IMR-90 (cell line): Measurements from ENCODE around the gene EIF2S2.

Experiments
- BHLHE40 ChIP-seq: fragments of 150-350 bp; IDR thresholded peaks from 2 replicates; pipeline ENCODE4 v1.6.1; 2016; ENCODE audit warnings: mild to moderate bottlenecking, low read depth, low read length
- CEBPB ChIP-seq: IDR thresholded peaks from 2 replicates; pipeline ENCODE4 v1.6.1; 2012; ENCODE audit warnings: low read depth, low read length, improper control_type of control experiment
- FOS ChIP-seq: fragments of 150-350 bp; IDR thresholded peaks from 2 replicates; pipeline ENCODE4 v1.6.1; 2016; ENCODE audit warnings: low read depth, low read length
- MAFK ChIP-seq: IDR thresholded peaks from 2 replicates; pipeline ENCODE4 v1.6.1; 2012; ENCODE audit warnings: low read depth, low read length, improper control_type of control experiment
- MAZ ChIP-seq: IDR thresholded peaks from 2 replicates; pipeline ENCODE4 v1.6.1; 2012; ENCODE audit warnings: low read depth, mild to moderate bottlenecking, low read length, improper control_type of control experiment, moderate library complexity, borderline replicate concordance
- MXI1 ChIP-seq: IDR thresholded peaks from 2 replicates; pipeline ENCODE4 v1.6.1; 2012; ENCODE audit warnings: low read depth, mild to moderate bottlenecking, low read length, moderate library complexity, borderline replicate concordance
- NFE2L2 ChIP-seq: fragments of 150-350 bp; IDR thresholded peaks from 2 replicates; pipeline ENCODE4 v1.6.1; 2016; ENCODE audit warnings: low read depth, mild to moderate bottlenecking, low read length
- POLR2A ChIP-seq: IDR thresholded peaks from 2 replicates; pipeline ENCODE4 v1.6.1; 2012; ENCODE audit warnings: mild to moderate bottlenecking, low read depth, low read length
- RAD21 ChIP-seq: IDR thresholded peaks from 2 replicates; pipeline ENCODE4 v1.6.1; 2012; ENCODE audit warnings: low read length, improper control_type of control experiment
- RCOR1 ChIP-seq: IDR thresholded peaks from 2 replicates; pipeline ENCODE4 v1.6.1; 2012; ENCODE audit warnings: mild to moderate bottlenecking, low read length, improper control_type of control experiment; ENCODE audit not compliant: insufficient replicate concordance
- RFX5 ChIP-seq: IDR thresholded peaks from 2 replicates; pipeline ENCODE4 v1.8.0; 2012; ENCODE audit warnings: low read depth, mild to moderate bottlenecking, low read length, moderate library complexity
- SMC3 ChIP-seq: fragments of 150-350 bp; IDR thresholded peaks from 2 replicates; pipeline ENCODE4 v1.6.1; 2016; ENCODE audit warnings: low read depth, mild to moderate bottlenecking, antibody characterized with exemption, low read length, moderate library complexity
- TF ChIP-seq, protein P1 (sequence below): conservative IDR thresholded peaks from 2 replicates; pipeline ENCODE4 v1.5.1; 2012; ENCODE audit warnings: mild to moderate bottlenecking, low read depth, low read length, improper control_type of control experiment
- TF ChIP-seq, protein P2 (sequence below): fragments of 150-350 bp; IDR thresholded peaks from 2 replicates; pipeline ENCODE4 v1.6.1; 2017; ENCODE audit warnings: mild to moderate bottlenecking, antibody characterized with exemption, low read length, low read depth

- TF ChIP-seq, protein P1, sequence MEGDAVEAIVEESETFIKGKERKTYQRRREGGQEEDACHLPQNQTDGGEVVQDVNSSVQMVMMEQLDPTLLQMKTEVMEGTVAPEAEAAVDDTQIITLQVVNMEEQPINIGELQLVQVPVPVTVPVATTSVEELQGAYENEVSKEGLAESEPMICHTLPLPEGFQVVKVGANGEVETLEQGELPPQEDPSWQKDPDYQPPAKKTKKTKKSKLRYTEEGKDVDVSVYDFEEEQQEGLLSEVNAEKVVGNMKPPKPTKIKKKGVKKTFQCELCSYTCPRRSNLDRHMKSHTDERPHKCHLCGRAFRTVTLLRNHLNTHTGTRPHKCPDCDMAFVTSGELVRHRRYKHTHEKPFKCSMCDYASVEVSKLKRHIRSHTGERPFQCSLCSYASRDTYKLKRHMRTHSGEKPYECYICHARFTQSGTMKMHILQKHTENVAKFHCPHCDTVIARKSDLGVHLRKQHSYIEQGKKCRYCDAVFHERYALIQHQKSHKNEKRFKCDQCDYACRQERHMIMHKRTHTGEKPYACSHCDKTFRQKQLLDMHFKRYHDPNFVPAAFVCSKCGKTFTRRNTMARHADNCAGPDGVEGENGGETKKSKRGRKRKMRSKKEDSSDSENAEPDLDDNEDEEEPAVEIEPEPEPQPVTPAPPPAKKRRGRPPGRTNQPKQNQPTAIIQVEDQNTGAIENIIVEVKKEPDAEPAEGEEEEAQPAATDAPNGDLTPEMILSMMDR: no peak
- TF ChIP-seq RAD21 (no peak), POLR2A (no peak), BHLHE40 (no peak), FOS (no peak), MAZ (no peak), SMC3 (no peak), CEBPB (no peak), NFE2L2 (no peak), RFX5 (no peak), RCOR1 (no peak), MXI1 (no peak), MAFK (no peak)
- TF ChIP-seq, protein P2, sequence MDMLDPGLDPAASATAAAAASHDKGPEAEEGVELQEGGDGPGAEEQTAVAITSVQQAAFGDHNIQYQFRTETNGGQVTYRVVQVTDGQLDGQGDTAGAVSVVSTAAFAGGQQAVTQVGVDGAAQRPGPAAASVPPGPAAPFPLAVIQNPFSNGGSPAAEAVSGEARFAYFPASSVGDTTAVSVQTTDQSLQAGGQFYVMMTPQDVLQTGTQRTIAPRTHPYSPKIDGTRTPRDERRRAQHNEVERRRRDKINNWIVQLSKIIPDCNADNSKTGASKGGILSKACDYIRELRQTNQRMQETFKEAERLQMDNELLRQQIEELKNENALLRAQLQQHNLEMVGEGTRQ: no peak
Measured at GRCh38 chr20:34085544-34086040, 26.5 kb downstream of the EIF2S2 start.
